ENCODE results near the gene PCDH8. TPM values are rescaled to one million over a fixed set of nuclear protein-coding genes. Genes with fewer than 3 reads are reported as not detected.
A peak's percentile ranks its signal among the peaks of the same experiment; 100 is the strongest.
"Not testable (repeated sequence)": the region's sequence is repeated elsewhere in the genome, so short reads cannot be mapped to it uniquely, and the experiment has no call there.

PCDH8 gene
- total RNA-seq, 1 experiment from 2014 or later = not detected

DNA sequence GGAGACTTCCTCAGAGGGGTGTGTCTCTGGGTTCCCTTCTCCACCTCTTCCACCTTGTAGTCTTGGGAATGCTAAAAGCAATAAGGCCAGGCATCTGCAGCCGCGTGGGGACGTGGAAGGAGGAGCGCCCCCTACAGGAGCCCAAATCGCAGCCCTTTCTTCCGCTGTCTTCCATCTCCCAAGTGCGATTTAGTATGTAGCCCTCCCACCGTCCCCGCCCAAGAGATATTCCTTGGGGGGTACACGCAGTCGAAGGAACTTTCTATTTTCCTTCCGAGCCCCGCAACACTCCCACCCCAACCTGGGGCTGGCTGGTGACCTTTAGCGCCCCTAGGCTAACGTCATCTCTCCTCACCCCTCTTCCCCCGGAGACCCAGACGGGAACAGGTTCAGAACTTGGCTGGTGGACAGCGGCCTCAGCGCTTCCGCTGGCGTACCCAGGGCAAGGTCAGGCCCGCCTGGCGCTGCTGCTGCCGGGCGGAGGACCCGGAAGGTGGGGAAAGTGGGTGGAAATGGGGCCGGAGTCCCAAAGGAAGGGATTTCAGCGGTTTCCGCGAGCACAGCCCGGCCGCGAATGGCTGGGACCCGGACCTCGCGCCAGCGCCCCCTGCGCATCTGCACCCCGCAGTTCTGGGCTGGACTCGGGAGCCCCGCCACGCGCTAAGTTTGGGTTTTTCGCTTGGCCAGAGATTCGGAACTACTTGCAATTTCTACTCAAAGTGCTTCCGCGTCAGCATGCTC, 2.1 kb upstream of the PCDH8 start:
- DNase-seq (ENCODE audit: low read depth) = peak; percentile 43

DNA sequence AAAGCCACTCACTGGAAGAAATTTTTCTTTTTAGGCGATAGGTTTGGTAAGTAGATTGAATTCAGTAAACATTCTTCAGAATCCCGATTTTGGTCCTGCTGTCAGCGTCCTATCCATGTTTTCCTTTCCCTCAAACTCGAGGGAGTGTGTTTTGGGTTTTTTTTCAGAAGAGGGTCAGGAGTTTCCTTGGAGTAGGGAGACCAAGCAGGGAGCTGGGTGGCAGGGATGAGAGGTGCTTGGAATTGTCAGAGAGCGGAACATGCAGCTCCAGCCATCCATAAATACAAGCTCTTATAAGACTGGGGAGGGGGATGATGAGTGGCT, 1.6 kb upstream of the PCDH8 start:
- no peak for DNase-seq (ENCODE audit: low read depth)

DNA sequence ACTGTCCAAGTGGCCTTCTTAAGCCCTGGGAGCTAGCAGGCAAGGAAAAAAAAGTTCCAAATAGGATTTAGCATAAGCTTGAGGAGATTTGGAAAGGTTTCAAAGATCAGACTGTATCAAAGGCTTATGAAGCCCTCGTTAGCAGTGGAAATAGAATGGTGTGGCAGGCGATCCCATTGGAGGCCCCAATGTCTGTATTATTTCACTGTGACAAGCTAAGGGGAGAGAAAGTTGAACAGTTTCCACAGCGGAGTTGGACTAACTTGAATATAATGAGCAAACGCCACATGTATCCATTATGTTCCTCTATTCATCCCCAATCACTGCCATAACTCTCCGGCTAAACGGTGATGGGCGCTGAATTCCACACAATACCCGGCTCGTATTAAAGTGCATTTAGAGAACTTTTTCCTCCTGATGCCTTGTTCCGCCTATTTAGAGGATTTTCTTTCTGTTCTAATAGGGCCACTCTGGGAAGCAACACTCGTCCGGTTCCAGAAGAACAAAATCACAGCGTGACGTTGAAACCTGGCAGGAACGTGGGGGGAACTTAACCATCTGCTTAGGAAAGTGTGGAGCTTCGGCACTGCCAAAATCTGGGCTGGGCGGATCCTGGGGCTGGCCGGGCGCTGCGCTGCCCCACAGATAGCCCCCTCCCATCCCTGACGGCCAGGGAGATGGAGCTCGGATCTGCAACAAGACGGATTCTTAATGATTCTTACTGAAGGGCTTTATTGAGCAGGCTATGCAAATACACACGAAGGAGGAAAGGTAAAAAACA, 1.0 kb upstream of the PCDH8 start:
- DNase-seq (ENCODE audit: low read depth) = no peak

DNA sequence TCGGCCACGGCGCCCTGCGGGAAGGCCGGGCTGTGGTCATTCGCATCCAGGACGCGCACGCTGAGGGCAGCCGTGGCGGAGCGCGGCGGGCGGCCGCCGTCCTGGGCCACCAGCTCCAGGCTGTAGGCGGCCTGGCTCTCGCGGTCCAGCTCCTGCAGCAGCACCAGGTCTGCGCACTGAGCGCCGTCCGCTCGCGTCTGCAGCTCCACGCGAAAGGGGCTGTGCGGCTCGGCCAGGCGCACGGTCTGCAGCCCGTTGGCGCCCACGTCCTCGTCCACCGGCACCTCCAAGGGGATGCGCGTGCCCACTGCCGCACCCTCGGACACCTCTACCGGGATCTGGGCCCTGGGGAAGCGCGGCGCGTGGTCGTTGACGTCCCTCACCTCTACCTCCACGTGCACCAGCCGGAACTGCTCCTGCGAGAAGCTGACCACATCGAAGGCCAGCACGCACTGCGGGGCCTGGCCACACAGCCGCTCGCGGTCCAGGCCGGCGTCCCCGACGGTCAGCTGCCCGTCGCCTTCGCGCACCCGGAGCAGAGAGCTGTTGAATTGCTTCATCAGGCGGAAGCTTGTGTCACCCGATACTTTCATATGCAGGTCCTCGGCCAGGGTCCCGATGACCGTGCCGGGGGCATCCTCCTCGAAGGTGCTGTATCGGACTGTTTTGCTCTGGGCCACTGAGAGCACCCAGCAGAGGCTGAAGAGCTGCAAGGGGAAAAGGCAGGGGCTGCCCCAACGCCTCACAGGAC, 583 bp downstream of the PCDH8 start:
- no peak for DNase-seq (ENCODE audit: low read depth)

DNA sequence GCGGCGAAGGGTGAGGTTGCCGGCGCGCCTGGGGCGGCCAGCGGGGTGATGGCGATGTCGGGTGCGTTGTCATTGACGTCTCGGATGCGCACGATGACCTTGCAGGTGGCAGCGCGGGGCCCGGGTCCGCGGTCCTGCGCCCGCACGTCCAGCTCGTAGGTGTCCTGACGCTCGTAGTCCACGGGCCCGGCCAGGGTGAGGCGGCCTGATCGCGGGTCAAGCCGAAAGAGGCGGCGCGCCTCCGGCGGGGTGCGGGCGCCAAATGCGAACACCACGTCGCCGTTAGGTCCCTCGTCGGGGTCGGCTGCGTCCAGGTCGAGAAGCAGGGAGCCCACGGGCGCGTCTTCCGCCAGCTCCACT, 1.1 kb downstream of the PCDH8 start:
- DNase-seq (ENCODE audit: low read depth) = no peak

DNA sequence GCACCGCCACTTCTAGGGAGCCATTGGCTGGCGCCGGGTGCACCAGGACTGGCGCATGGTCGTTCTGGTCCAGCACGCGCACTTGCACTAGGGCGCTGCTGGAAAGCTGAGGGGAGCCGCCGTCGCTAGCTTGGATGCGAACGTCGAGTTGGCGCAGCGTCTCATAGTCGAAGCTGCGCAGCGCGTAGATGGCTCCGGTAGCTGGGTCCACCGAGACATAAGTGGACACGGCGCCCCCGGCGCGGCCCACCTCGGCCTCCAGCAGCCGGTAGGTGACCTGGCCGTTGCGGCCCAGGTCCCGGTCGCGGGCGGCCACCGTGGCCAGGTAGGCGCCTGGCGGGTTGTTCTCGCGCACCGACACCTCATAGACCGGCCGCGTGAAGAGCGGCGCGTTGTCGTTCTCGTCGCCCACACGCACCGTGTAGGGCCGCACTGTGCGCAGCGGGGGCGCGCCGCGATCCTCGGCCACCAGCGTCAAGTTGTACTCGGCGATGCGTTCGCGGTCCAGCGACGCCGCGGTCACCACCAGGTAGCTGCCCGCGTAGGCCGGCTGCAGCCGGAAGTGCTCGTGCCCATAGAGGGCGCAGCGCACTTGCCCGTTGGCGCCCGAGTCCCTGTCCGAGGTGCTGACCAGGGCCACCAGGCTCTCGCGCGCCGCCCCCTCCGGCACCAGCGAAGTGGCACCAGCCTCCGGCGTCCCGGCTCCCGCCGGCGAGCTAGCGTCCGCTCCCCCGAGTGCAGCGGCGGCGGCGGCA, 1.7 kb downstream of the PCDH8 start:
- no peak for DNase-seq (ENCODE audit: low read depth)

DNA sequence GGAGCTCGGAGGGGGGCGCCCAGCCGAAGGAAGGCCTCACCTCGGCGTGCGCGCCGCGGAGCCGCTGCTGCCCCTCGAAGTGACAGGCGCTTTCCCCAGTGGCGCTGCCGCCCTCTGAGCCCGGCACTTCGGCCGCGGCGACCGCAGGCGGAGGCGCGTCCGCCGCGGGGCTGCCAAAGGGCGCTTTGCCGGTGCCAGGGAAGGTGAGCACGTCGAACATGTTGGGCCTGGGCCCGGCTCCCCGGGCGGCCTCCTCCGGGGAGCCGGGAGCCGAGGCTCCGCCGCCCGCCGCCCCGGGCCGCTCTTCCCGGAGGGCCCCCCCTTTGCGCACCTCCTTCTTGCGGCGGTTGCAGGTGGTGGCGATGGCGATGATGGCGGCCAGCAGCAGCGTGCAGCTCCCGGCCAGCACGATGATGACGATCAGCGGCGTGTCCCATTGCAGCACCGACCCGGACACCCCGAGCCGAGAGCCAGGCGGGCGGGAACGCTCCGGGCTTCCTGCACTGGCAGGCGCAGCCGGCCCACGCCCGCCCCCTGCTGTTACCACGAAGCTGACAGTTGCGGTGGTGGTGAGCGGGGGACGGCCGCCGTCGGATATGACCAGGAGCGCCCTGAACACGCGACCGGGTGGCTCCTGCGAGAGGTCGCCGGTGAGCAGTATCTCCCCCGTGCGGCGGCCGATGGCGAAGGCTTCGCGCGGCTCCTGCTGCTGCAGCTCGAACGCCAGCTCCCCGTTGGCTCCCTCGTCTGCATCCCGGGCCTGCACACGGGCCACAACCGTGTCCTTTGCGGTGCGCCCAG, 2.5 kb downstream of the PCDH8 start:
- no peak for DNase-seq (ENCODE audit: low read depth)

DNA sequence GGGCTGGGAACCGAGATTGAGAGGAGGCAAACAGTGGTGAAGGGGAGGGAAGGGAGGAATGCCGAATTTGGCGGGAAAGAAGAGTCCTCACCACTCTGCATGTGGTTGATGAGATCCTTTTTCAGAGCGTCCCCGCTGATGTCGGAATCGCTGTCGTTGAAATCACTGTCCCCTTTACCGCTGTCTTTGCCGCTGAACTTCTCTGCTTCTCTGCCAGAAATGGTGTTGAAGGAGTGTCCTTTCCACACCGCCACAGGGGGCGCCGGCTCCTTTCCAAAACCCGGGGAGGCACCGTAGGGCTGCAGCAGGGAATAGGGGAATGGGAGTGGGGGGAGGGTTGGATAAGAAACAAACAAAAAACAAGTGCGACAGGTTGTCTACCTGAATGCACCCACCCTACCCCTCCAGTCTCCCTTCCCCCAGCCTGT, 3.1 kb downstream of the PCDH8 start:
- DNase-seq (ENCODE audit: low read depth) = no peak

DNA sequence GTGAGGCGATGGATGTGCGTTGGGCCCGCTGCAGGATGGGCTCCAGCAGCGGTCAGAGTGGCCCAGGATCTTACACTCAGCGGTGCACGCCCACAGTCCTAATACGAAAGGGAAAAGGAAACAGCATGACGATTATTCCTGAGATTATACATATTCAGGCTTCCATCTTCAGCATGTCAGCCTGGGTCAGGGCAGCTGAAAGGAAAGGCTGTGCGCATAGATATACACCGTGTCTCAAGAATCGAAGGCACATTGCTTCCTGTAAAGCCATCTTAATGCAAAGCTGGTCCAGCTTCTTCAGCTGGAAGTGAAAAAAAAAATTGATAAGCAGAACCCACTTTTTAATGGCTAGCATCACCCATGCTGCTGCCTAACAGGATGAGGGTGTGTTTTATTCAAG, 3.6 kb downstream of the PCDH8 start:
- DNase-seq (ENCODE audit: low read depth) = no peak

DNA sequence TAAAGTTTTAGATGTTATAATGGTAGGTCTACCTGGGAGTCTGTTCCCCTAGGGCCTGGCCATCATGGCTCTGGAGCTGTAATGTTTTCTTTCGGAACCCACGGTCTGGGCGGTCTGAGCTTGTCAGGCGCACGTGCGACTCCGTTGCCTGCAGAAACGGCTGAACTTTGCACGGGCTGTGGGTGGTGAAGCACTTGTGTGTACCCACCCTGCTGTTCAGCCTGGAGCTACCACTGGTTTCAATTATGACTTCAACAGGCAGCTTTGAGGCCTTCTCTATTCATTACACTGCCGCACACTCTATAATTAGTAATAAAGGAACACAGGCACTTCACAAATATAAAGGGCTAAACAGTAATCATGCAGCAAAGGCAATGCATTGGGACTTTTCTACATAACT, 6.0 kb downstream of the PCDH8 start:
- DNase-seq (ENCODE audit: low read depth) = no peak

DNA sequence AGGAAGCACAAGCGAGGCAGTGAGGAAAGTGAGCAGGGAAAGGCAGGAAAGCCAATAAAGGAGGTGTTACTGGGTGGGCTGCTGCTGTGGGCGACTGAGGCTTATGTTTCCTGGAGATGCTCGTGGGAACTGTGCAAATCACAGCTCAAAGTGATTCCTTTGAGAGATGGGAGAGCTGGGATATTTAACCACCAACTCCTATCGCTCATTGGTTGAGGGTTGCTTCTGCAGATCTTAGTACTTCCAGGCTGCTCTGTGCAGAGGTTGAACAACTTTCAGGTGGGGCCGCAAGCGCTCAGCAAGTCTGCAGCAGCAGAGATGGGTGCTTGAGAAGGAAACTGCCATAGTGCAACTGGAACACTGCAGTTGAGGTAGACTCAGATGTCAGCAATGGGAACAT, 8.4 kb downstream of the PCDH8 start:
- no peak for DNase-seq (ENCODE audit: low read depth)

DNA sequence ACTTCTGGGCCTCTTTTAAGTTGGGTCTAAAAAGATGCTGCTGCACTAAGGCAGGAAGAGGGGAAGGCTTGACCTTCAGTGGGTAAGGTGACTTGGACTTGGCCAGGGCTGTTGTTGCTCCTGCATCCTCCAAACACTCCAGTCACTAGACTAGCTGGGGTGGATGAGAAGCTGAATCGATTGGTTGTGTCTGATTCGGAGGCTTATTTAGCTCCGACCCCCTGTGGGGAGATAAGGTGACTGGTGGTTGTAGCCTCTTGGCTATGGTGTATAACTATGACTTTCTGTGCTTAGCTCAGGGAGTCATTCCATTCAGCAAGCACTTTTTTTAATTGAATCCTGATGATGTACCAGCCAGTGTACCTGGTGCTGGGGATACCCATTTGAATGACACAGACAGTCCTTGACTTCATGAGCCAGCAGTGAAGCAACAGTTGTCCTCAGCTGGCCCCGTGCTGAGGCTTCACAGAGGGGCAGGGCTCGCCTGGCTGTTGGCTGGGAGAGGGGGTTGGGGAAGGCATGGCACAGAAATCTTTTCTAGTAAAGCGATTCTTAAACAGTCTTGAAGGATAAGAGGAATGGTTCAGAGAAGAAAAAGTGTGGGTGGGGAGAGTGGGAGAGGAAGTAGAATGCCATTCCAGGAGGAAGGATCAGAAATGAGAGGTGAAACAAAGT, 9.9 kb downstream of the PCDH8 start:
- no peak for DNase-seq (ENCODE audit: low read depth)

DNA sequence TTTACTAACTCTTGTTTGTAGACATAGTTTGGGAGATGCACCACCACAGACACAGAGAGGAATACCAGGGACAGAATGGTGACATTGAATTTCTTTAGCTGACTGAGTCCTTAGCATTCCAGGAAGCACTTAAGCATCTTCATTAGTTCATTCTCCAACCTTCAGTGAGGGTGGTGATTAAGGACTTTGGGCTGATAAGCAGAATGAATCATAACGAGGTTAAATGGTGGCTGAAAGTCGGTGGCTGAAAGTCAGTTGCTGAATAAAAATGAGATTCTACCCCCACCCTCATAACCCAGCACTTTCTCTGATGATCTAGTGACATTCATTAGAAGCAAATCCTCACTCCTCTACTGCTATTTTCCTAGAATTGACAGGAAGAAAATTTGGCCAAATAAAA, 10.6 kb downstream of the PCDH8 start:
- DNase-seq (ENCODE audit: low read depth) = no peak

DNA sequence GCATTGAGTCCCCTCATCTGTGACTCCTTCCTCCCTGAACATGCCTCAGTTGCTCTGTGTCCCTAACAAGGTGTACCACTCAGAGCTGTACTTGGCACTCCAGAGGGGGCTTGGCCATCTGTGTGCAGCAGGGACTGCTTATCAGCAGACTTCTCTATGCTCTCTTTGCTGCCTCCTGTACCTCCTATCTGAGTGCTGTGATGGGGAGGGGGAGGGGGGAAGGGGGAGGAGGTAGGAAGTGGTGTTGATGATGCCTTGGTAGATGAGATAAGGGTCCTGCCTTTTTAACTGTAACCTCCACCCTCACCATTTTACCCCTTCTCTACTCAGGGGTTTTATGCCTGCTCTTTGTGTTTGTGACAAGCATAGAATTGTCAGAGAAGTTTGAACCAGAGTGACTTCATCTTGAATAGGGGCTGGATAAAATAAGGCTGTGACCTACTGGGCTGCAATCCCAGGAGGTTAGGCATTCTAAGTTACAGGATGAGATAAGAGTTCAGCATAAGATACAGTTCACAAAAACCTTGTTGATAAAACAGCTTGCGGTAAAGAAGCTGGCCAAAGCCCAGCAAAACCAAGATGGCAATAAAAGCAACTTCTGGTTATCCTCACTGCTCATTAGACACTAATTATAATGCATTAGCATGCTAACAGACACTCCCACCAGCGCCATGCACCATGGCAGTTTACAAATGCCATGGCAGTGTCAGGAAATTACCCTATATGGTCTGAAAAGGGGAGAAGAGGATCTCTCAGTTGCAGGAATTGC, 13.2 kb downstream of the PCDH8 start:
- DNase-seq (ENCODE audit: low read depth) = no peak

DNA sequence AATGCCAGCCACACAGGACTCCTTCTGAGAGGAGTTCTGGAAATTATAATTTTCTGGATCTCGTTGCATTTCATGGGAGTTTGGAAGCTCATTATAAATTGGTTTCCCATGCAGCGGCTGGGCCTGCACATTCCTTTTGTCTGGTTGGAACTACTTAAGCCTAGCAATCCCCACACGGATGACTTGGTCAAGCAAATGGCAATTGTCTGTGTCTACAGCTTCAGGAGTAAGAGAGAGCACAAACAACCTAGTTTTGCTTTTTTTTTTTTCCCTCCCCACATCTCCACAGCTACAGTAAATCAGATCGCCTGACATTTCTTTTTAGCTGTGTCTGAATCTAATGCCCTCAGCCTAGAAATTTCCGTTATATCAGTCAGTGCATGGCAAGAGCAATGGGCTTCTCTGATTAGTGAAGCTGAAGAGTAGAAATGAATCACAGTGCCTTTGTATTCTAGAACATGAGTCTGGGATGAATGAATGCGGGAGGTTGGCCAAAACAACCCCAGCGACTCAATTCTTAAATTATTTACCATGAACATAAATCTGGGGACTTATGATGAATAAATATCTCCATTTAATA, 15.1 kb downstream of the PCDH8 start:
- no peak for DNase-seq (ENCODE audit: low read depth)

DNA sequence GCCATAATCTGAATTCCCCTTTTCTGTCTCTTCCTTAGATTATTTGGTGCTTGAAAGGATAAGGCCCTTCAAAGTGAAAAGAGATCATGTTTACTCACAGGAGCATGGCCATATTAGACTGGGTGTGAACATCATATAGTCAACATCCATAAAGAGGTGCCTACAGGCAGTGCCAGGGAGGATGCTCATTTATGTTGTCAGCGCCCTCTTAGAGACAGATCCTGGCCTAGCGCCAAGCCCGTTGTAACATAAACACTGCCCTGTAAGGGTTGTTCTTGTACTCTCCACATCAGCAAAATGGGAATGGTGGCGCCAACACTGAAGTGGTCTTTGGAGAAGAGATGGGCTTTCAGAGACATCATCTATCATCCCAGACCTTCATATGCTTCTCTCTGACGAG, 16.1 kb downstream of the PCDH8 start:
- DNase-seq (ENCODE audit: low read depth) = no peak

DNA sequence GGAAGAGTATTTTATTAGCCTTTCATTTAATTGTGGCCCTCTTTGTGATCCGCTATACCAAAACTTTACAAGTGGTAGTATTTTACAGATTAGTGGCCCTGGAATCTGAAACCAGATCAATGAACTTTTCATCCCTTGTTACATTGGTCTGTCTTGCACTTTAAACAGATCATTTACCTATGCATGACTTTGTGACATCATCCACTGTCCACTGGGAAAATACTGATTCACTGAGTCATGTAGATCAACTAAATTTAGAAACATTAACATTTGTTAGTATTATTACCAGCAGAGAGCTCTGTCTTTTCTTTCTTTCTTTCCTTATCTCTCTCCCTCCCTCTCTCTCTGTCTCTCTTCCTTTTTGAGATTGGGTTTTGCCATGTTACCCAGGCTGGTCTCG, 17.5 kb downstream of the PCDH8 start:
- DNase-seq (ENCODE audit: low read depth) = no peak

DNA sequence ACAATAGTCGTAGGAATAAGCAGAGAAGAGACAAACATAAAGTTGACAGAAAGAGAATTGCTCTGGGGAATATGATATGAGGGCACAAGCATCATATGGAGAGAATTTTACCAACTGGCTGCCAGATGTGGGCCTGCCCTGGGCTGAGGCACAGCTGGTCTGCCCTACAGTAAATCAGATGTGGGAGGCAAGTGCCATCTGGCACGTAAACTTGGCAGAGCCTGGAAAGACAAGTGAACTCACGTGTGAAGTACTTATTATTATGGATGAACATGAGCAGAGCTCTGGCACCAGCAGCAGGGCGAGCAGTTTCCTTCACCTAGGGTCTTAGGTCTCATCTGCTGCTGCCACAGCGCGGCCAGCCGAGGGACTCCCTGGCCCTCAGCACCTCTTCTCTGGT, 20.6 kb downstream of the PCDH8 start:
- no peak for DNase-seq (ENCODE audit: low read depth)

DNA sequence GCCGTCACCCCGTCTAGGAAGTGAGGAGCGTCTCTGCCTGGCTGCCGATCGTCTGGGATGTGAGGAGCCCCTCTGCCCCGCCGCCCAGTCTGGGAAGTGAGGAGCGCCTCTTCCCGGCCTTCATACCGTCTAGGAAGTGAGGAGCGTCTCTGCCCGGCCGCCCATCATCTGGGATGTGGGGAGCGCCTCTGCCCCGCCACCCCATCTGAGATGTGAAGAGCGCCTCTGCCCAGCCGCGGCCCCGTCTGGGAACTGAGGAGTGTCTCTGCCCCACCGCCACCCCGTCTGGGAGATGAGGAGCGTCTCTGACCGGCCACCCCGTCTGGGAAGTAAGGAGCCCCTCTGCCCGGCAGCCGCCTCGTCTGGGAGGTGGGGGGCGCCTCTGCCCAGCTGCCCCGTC, 30.6 kb downstream of the PCDH8 start:
- not testable (repeated sequence) for DNase-seq (ENCODE audit: low read depth)

Data from LHCN-M2 (cell line).